Measurements from ENCODE around the gene GOLGA6B.
A peak's percentile ranks its signal among the peaks of the same experiment; 100 is the strongest.
"Not testable (repeated sequence)": the region's sequence is repeated elsewhere in the genome, so short reads cannot be mapped to it uniquely, and the experiment has no call there.

GOLGA6B gene

DNA sequence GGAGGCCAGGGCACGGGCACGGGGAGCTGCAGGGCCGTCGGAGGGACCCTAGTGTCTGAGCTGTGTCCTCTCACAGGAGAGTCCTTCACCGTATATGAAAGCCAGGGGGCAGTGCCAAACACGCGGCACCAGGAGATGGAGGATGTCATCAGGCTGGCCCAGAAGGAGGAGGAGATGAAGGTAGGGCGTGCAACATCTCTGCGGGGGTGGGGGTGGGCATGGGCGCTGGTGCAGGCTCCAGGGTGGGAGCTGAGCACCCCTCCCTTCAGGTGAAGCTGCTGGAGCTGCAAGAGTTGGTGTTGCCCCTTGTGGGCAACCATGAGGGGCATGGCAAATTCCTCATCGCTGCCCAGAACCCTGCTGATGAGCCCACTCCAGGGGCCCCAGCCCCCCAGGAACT lies 11.2 kb downstream of the GOLGA6B start:
- DNase-seq (ENCODE audit: low spot score) = not testable (repeated sequence)

GRCh38 chr15:72669803-72670202 lies 15.3 kb downstream of the GOLGA6B start:
- DNase-seq (ENCODE audit: low spot score) = not testable (repeated sequence)

GRCh38 chr15:72670656-72671352 lies 16.3 kb downstream of the GOLGA6B start:
- DNase-seq (ENCODE audit: low spot score) = peak; percentile 62

DNA sequence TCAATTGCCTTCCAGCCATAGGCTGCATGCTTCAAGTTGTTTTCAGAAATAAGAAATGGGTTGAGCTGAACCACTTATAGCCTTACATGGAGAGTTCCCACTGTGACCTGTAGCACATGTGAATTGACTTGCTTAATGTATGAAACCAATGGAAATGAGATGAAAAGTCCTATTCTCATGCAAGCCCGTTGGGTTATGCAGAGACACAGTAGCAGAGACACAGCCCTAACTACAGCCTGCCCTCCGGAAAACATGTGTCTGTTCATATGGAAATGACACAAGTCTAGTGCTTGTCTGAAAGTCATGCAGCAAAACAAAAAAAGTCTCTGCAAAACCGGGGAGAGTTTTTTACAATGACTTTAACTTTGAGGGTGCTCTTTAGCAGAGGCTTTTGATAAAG lies 17.0 kb downstream of the GOLGA6B start:
- DNase-seq (ENCODE audit: low spot score) = no peak

- no peak for DNase-seq (ENCODE audit: low spot score)
These were observed 22.3 kb downstream of the GOLGA6B start for GRCh38 chr15:72676838-72677237.

GRCh38 chr15:72680931-72681330 lies 26.4 kb downstream of the GOLGA6B start:
- no peak for DNase-seq (ENCODE audit: low spot score)

DNA sequence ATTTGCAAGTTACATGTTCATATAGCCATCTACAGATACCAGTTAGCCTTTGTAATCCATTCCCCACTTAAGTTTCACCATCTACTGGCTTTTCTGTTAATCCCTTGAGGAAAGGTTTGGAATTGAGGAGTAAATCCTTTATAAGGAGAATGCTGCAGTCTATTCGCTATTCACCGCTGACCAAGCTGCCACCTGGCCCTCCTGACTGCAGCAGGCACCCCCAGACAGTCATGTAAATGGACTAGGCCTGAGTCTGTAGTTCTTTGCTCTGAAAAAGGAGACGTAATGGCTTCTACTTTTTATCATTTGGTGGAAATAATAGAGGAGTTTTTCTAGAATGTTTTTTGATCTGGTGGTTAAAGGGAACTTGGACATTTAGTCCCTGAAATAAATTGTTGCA lies 28.3 kb downstream of the GOLGA6B start:
- no peak for DNase-seq (ENCODE audit: low spot score)

- no peak for DNase-seq (ENCODE audit: low spot score)
These were observed 30.9 kb downstream of the GOLGA6B start for GRCh38 chr15:72685301-72685924.

DNA sequence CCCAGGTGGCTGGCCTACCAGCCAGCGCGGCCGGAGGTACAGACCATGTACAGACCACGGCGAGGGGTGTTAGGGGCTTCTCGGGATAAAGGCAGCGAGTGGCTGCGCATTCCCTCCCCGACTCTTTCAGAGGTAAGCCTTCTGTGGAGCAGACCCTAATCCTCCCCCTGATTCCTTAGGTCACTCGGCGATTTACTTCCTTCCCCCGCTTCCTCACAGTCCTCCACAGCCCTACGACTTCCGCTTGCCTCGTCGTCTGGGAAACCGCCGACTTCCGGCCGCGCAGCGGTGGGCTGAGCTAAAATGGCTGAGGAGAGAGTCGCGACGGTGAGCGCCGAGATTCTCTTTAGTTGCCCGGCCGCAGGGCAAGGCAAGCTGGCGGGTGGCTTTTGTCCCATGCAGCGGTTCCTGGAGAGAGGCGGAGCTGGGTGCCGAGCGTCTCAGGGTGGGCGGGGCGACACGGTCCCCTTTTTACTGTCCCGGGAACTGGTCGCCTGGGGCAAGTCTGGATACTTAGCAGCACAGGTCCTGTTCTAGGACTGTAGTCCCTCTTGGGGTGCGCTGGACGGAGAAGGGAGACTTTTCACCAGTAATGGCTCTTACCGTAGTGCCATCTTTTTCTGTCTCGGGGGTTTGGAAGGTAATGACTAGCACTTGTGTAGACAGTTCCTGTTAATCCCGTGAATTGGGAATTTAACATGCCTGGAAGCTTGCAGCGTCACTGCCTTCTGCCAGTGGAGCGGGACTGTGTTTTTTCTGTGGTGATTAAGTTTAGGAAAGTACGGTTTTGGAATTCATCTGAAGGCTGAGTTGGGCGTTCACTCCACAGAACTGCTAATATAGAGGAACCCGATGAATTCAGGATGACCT lies 31.7 kb downstream of the GOLGA6B start, which contains the start of the genes BBS4 and HIGD2B:
Gene BBS4, plus strand, starts transcription at position 283 of the 870 bp plus-strand sequence. Its CDS starts 21 bp downstream, at position 304.
Gene HIGD2B, minus strand, starts transcription at position 258 of the 870 bp plus-strand sequence. CDS start 9,808 bp downstream, outside the sequence.
- peak; percentile 80 for DNase-seq (ENCODE audit: low spot score)

- DNase-seq (ENCODE audit: low spot score) = no peak
These were observed 34.2 kb downstream of the GOLGA6B start for GRCh38 chr15:72688697-72689096.

DNA sequence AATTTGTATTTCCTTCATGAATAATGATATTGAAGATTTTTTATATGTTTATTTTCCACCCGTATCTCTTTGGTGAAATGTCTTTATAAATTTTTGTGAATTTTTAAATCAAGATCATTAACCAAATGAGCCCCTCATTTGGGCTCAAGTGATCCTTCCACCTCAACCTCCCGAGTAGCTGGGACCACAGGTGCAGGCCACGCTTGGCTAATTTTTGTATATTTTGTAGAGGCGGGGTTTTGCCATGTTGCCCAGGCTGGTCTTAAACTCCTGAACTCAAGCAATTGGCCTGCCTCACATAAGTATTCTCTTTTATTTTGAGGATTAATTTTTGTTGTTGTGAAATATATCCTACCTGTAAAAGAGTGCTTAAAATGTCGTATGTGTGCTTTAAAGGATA lies 36.4 kb downstream of the GOLGA6B start:
- DNase-seq (ENCODE audit: low spot score) = no peak

DNA sequence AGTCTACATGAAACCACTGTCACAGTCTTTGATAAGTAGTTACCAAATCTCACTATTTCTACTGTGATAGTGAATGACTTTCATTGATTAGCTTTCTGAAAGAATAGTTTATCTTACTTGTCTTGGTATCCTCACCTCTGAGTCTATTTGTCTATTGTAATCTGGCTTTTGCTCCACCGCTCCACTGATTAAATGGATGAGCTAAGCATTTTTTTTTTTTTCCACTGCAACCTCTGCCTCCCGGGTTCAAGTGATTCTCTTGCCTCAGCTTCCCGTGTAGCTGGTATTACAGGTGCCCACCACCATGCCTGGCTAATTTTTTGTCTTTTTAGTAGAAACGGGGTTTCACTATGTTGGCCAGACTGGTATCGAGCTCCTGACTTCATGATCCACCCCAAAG lies 44.4 kb downstream of the GOLGA6B start:
- DNase-seq (ENCODE audit: low spot score) = no peak

DNA sequence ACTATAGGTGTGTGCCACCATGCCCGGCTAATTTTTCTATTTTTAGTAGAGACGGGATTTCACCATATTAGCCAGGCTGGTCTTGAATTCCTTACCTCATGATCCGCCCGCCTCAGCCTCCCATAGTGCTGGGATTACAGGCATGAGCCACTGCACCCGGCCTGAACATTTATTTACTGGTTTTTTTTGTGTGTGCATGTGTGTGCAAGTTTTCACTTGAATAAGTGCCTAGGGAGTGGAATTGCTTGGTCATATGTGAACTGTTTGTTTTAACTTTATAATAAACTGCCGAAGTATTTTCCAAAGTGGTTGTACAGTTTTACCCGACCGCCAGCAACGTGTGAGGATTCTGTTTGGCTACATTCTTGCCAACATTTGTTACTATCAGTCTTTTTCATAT lies 45.6 kb downstream of the GOLGA6B start:
- no peak for DNase-seq (ENCODE audit: low spot score)

GRCh38 chr15:72706266-72706665 lies 51.8 kb downstream of the GOLGA6B start:
- DNase-seq (ENCODE audit: low spot score) = no peak

GRCh38 chr15:72708551-72709303 lies 54.2 kb downstream of the GOLGA6B start:
- DNase-seq (ENCODE audit: low spot score) = not testable (repeated sequence)

Data from globus pallidus (tissue), 1 donor.